Nephron progenitor cell (in vitro differentiated cells): Measurements from ENCODE around the gene MRPL46.
"Not testable (repeated sequence)": the region's sequence is repeated elsewhere in the genome, so short reads cannot be mapped to it uniquely, and the experiment has no call there.

Experiments
- DNase-seq: peaks from one replicate; pipeline ENCODE4 v3.0.0; 2021
- H3K27ac Mint-ChIP-seq: 2 replicates; pipeline ENCODE4 v1.8.0; 2021; ENCODE audit warnings: mild to moderate bottlenecking, moderate library complexity, mixed read lengths
- H3K27me3 Mint-ChIP-seq: 2 replicates; pipeline ENCODE4 v1.8.0; 2021; ENCODE audit warnings: mild to moderate bottlenecking, low read depth, mixed read lengths; ENCODE audit not compliant: poor library complexity
- H3K36me3 Mint-ChIP-seq: 2 replicates; pipeline ENCODE4 v1.8.0; 2021; ENCODE audit warnings: low read depth, mixed read lengths
- H3K4me1 Mint-ChIP-seq: 2 replicates; pipeline ENCODE4 v1.8.0; 2021; ENCODE audit warnings: mixed read lengths
- H3K4me3 Mint-ChIP-seq: 2 replicates; pipeline ENCODE4 v1.8.0; 2021; ENCODE audit warnings: mild to moderate bottlenecking, moderate library complexity, mixed read lengths
- H3K9me3 Mint-ChIP-seq: 2 replicates; pipeline ENCODE4 v1.8.0; 2021; ENCODE audit warnings: mild to moderate bottlenecking, moderate library complexity, mixed read lengths
- TF ChIP-seq, protein P1 (sequence below): fragments of 200-600 bp; sonication (generic); IDR thresholded peaks from 2 replicates; pipeline ENCODE4 v1.5.0; 2021; ENCODE audit warnings: antibody characterized with exemption

MRPL46 gene

DNA sequence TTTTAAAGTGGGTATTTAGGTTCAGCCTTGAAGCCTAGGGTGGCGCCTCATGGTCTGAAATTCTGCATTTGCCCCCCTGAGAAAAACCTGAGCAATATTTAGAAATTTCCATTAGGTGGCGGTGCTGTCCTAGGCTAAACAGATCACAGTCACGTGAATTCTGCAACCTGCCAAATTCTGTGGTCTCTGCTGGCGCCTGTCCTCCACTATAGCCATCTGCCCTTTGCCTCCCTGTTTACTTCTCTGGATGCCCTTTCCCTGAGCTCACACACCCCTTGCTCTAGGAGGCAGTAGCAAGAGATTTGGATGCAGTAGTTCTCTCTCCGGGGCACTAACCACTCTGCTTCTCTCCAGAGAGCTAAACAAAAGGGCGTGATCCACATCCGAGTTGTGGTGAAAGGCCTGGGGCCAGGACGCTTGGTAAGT is 9.5 kb upstream of the MRPL46 start:
- TF ChIP-seq, protein P1, sequence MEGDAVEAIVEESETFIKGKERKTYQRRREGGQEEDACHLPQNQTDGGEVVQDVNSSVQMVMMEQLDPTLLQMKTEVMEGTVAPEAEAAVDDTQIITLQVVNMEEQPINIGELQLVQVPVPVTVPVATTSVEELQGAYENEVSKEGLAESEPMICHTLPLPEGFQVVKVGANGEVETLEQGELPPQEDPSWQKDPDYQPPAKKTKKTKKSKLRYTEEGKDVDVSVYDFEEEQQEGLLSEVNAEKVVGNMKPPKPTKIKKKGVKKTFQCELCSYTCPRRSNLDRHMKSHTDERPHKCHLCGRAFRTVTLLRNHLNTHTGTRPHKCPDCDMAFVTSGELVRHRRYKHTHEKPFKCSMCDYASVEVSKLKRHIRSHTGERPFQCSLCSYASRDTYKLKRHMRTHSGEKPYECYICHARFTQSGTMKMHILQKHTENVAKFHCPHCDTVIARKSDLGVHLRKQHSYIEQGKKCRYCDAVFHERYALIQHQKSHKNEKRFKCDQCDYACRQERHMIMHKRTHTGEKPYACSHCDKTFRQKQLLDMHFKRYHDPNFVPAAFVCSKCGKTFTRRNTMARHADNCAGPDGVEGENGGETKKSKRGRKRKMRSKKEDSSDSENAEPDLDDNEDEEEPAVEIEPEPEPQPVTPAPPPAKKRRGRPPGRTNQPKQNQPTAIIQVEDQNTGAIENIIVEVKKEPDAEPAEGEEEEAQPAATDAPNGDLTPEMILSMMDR, result peak; percentile 50
- Mint-ChIP-seq H3K27ac (no peak overlapping the region), H3K9me3 (no peaks in the 10 kb centered on the region), H3K36me3 (peaks cover 36% of the 10 kb centered on the region), H3K27me3 (no peaks in the 10 kb centered on the region), H3K4me3 (no peak overlapping the region), H3K4me1 (peaks cover 6% of the 10 kb centered on the region)
- peak; percentile 21 for DNase-seq

DNA sequence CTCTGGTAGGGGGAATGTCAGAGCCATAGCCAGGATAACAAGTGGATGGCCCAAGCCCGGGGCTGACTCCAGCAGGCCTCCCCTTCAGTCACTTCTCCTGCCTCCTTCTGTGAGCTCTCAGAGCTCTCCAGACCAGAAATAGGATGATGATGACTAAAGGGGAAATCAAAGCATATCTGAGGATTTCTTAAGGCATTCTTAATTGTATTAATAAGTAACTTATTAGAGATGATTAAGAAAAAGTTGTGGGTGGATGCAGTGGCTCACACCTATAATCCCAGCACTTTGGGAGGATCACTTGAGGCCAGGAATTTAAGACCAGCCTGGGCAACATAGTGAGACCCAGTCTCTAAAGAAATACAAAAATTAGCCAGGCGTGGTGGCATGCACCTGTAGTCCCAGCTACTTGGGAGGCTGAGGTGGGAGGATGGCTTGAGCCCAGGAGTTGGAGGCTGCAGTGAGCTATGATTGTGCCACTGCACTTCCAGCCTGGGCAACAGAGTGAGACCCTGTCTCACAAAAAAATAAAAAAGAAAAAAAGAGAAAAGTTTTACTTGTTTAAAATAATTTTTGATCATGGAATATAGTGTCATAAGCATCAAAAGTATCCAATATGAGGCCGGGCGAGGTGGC is 6.6 kb upstream of the MRPL46 start:
- H3K27me3 Mint-ChIP-seq, H3K9me3 Mint-ChIP-seq, H3K4me1 Mint-ChIP-seq, DNase-seq, H3K27ac Mint-ChIP-seq, H3K4me3 Mint-ChIP-seq: not testable (repeated sequence)
- H3K36me3 Mint-ChIP-seq, result peaks cover 32% of the 10 kb centered on the region

DNA sequence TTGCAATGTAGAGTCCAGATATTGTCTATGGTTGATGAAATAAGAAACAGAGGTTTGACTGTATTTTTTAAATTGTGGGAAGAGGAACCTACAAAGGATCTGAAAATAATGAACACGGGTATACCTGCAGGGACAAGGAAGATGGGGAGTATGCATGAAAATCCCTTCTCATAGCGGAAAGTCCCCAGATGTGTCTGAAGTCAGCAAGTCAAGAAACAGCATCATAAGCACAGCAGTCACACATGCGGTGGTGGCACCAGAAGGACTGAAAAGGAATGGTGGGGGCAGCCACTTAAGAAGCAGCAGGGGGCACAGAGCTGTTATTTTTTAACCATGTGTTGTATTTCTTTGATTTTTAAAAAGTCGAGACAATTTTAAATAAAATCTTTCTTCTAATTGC is 5.0 kb upstream of the MRPL46 start:
- TF ChIP-seq, protein P1, result no peak
- Mint-ChIP-seq H3K4me1 (peaks cover 9% of the 10 kb centered on the region), H3K4me3 (no peak overlapping the region)

DNA sequence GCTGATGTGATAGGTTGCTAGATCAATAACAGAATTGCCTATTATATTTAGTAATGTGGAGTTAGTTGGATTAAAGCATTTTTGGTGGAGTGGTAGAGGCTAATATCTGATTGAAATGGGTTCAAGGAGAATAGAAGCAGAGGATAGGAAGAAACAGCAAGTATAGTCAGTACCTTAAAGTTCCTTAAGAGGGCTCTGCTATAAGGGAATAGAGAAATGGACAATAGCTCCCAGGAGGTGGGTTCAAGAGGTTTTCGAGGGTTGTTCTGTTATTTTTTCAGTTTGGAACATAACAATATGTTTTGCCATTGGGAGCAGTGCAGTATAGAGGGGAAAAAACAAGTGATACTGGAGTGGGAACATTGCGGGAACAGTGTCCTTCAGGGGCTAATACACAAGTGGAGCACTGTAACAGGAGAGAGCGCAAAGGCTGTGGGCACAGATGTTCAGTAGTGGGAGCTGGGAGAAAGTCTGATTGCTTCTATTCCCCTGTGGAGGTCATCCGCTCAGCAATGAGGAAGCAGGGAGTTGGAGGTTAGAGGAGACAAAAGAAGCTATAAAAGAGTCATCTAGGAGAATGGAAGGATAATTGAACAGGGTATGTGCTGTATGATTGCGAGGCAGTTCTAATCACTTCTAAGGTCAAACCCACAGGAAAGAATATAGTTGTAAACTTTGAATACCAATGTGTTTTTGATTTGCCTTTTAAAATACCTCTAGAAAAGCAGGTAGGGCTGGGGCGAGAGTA is 3.6 kb upstream of the MRPL46 start:
- peaks cover 17% of the 10 kb centered on the region for H3K36me3 Mint-ChIP-seq
- TF ChIP-seq, protein P1, result no peak
- peaks cover 21% of the 10 kb centered on the region for H3K4me1 Mint-ChIP-seq
- H3K27ac Mint-ChIP-seq, result no peak overlapping the region
- no peaks in the 10 kb centered on the region for H3K9me3 Mint-ChIP-seq
- no peak overlapping the region for H3K4me3 Mint-ChIP-seq
- no peaks in the 10 kb centered on the region for H3K27me3 Mint-ChIP-seq
- DNase-seq, result no peak

More for the DNA sequence above, 5.0 kb upstream of the MRPL46 start:
- Mint-ChIP-seq H3K27ac (no peak overlapping the region), H3K27me3 (no peaks in the 10 kb centered on the region), H3K36me3 (peaks cover 27% of the 10 kb centered on the region), H3K9me3 (no peaks in the 10 kb centered on the region)
- DNase-seq, result no peak

DNA sequence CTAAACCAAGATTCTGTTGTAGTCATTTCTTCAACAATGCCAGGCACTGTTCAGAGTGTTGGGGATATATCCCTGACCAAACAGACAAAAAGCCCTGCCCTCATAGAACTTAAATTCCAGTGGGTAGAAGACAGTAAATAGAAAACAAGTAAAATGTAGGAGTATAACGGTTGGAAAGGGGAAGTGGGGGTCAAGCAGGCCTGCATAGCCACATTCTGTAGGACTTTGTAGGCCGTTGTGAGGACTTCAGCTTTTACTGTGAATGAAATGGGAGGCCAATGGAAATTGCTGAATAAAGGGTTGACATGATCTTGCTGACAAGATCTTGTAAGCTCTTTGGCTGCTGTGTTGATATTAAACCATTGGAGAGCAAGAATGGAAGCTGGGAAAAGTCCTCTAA is 2.1 kb upstream of the MRPL46 start:
- DNase-seq, result no peak
- H3K4me3 Mint-ChIP-seq, result no peak overlapping the region
- H3K9me3 Mint-ChIP-seq, result no peaks in the 10 kb centered on the region
- peaks cover 17% of the 10 kb centered on the region for H3K36me3 Mint-ChIP-seq
- peaks cover 26% of the 10 kb centered on the region for H3K4me1 Mint-ChIP-seq
- no peaks in the 10 kb centered on the region for H3K27me3 Mint-ChIP-seq
- TF ChIP-seq, protein P1, result no peak
- no peak overlapping the region for H3K27ac Mint-ChIP-seq

DNA sequence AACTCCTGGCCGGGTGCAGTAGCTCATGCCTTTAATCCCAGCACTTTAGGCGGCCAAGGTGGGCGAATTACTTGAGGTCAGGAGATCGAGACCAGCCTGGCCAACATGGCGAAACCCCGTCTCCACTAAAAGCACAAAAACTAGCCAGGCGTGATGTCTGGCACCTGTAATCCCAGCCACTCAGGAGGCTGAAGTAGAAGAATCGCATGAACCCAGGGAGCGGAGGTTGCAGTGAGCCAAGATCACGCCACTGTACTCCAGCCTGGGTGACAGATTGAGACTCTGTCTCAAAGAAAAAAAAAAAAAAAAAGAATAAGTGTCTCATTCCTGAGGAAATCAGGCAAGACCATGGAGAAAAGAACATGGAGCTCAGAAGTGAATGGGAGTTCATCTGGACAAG is 1.5 kb upstream of the MRPL46 start:
- not testable (repeated sequence) for DNase-seq, H3K27ac Mint-ChIP-seq, H3K27me3 Mint-ChIP-seq, H3K9me3 Mint-ChIP-seq
- peaks cover 22% of the 10 kb centered on the region for H3K36me3 Mint-ChIP-seq
- peak overlapping the region; percentile 95 for H3K4me3 Mint-ChIP-seq
- peaks cover 26% of the 10 kb centered on the region for H3K4me1 Mint-ChIP-seq
